BLaER1 (cell line): ENCODE measurements around the gene NFKBIZ.

Source experiments
- H3K27ac ChIP-seq: shearing (Covaris generic); formaldehyde crosslinking; 2 replicates; pipeline ENCODE4 v1.8.1; 2022
- H3K27me3 ChIP-seq: shearing (Covaris generic); formaldehyde crosslinking; 2 replicates; pipeline ENCODE4 v1.8.1; 2022
- H3K36me3 ChIP-seq: shearing (Covaris generic); formaldehyde crosslinking; 2 replicates; pipeline ENCODE4 v1.8.1; 2022
- H3K4me1 ChIP-seq: shearing (Covaris generic); formaldehyde crosslinking; 2 replicates; pipeline ENCODE4 v1.8.1; 2022
- H3K4me2 ChIP-seq: shearing (Covaris generic); formaldehyde crosslinking; 2 replicates; pipeline ENCODE4 v1.8.1; 2022
- H3K4me3 ChIP-seq: shearing (Covaris generic); formaldehyde crosslinking; 2 replicates; pipeline ENCODE4 v1.8.1; 2022
- H3K9ac ChIP-seq: shearing (Covaris generic); formaldehyde crosslinking; 2 replicates; pipeline ENCODE4 v1.8.1; 2022
- H3K9me3 ChIP-seq: shearing (Covaris generic); formaldehyde crosslinking; 2 replicates; pipeline ENCODE4 v1.8.1; 2022
- H4K20me1 ChIP-seq: shearing (Covaris generic); formaldehyde crosslinking; 2 replicates; pipeline ENCODE4 v1.8.1; 2022
- Cebpa-rat ChIP-seq: shearing (Covaris generic); IDR thresholded peaks from 2 replicates; pipeline ENCODE4 v1.8.1; 2022

NFKBIZ gene

GRCh38 chr3:101810022-101810418, 39.3 kb upstream of the NFKBIZ start:
- no peak for TF ChIP-seq Cebpa-rat
- H3K9ac ChIP-seq, result no peak overlapping the region
- no peaks in the 10 kb centered on the region for H3K36me3 ChIP-seq
- H3K27me3 ChIP-seq, result no peaks in the 10 kb centered on the region
- no peaks in the 10 kb centered on the region for H4K20me1 ChIP-seq
- H3K4me1 ChIP-seq, result peaks cover 9% of the 10 kb centered on the region; the same call in 1 of the 2 replicates
- H3K27ac ChIP-seq, result no peak overlapping the region
- H3K9me3 ChIP-seq, result no peaks in the 10 kb centered on the region
- 0 out of 2 replicates have a peak overlapping the region, but pooled peaks have one; percentile 6 for H3K4me2 ChIP-seq
- no peak overlapping the region for H3K4me3 ChIP-seq

GRCh38 chr3:101811875-101812274, 37.4 kb upstream of the NFKBIZ start:
- H3K9ac ChIP-seq, result no peak overlapping the region
- H3K27me3 ChIP-seq, result no peaks in the 10 kb centered on the region
- no peak for TF ChIP-seq Cebpa-rat
- H3K4me3 ChIP-seq, result no peak overlapping the region
- no peaks in the 10 kb centered on the region for H3K9me3 ChIP-seq
- no peaks in the 10 kb centered on the region for H4K20me1 ChIP-seq
- H3K4me2 ChIP-seq, result no peak overlapping the region
- H3K27ac ChIP-seq, result no peak overlapping the region
- no peaks in the 10 kb centered on the region for H3K36me3 ChIP-seq
- H3K4me1 ChIP-seq, result peaks cover 9% of the 10 kb centered on the region; the same call in 1 of the 2 replicates

- Histone ChIP-seq H3K4me2 (no peak overlapping the region), H3K4me1 (peaks cover 9% of the 10 kb centered on the region; the same call in 1 of the 2 replicates), H3K36me3 (peaks cover 9% of the 10 kb centered on the region; the same call in 1 of the 2 replicates), H3K27me3 (no peaks in the 10 kb centered on the region), H4K20me1 (no peaks in the 10 kb centered on the region), H3K27ac (no peak overlapping the region), H3K9me3 (no peaks in the 10 kb centered on the region), H3K9ac (no peak overlapping the region), H3K4me3 (no peak overlapping the region)
- no peak for TF ChIP-seq Cebpa-rat
Observed at GRCh38 chr3:101812895-101813294, 36.4 kb upstream of the NFKBIZ start.

- H3K27ac ChIP-seq, result no peak overlapping the region
- TF ChIP-seq Cebpa-rat, result no peak
Observed at GRCh38 chr3:101813817-101814440, 35.4 kb upstream of the NFKBIZ start.

GRCh38 chr3:101814835-101815234, 34.5 kb upstream of the NFKBIZ start:
- H3K9ac ChIP-seq, result no peak overlapping the region
- peaks cover 9% of the 10 kb centered on the region; the same call in 1 of the 2 replicates for H3K36me3 ChIP-seq
- H3K4me1 ChIP-seq, result peaks cover 3% of the 10 kb centered on the region; the same call in 1 of the 2 replicates
- no peak overlapping the region for H3K27ac ChIP-seq
- no peaks in the 10 kb centered on the region for H3K27me3 ChIP-seq
- no peak overlapping the region for H3K4me2 ChIP-seq
- no peaks in the 10 kb centered on the region for H4K20me1 ChIP-seq
- H3K9me3 ChIP-seq, result no peaks in the 10 kb centered on the region
- no peak overlapping the region for H3K4me3 ChIP-seq
- TF ChIP-seq Cebpa-rat, result no peak

More at GRCh38 chr3:101813817-101814440, 35.4 kb upstream of the NFKBIZ start:
- Histone ChIP-seq H3K36me3 (peaks cover 9% of the 10 kb centered on the region; the same call in 1 of the 2 replicates), H3K4me1 (peaks cover 9% of the 10 kb centered on the region; the same call in 1 of the 2 replicates), H3K9ac (no peak overlapping the region), H3K27me3 (no peaks in the 10 kb centered on the region), H3K4me3 (no peak overlapping the region), H3K9me3 (no peaks in the 10 kb centered on the region), H4K20me1 (no peaks in the 10 kb centered on the region), H3K4me2 (no peak overlapping the region)

GRCh38 chr3:101816215-101817149, 32.8 kb upstream of the NFKBIZ start:
- no peak for TF ChIP-seq Cebpa-rat
- H3K9me3 ChIP-seq, result 0 out of 2 replicates have a peak, but pooled peaks cover 2% of the 10 kb centered on the region
- H3K4me1 ChIP-seq, result no peaks in the 10 kb centered on the region
- H3K9ac ChIP-seq, result no peak overlapping the region
- no peaks in the 10 kb centered on the region for H3K27me3 ChIP-seq
- peaks cover 13% of the 10 kb centered on the region for H3K36me3 ChIP-seq
- no peak overlapping the region for H3K27ac ChIP-seq
- no peaks in the 10 kb centered on the region for H4K20me1 ChIP-seq
- H3K4me2 ChIP-seq, result no peak overlapping the region
- H3K4me3 ChIP-seq, result no peak overlapping the region

GRCh38 chr3:101817992-101818391, 31.3 kb upstream of the NFKBIZ start:
- no peak overlapping the region for H3K4me2 ChIP-seq
- H3K27me3 ChIP-seq, result no peaks in the 10 kb centered on the region
- H3K36me3 ChIP-seq, result peaks cover 17% of the 10 kb centered on the region
- 0 out of 2 replicates have a peak, but pooled peaks cover 4% of the 10 kb centered on the region for H3K9me3 ChIP-seq
- H3K4me3 ChIP-seq, result no peak overlapping the region
- no peak for TF ChIP-seq Cebpa-rat
- H4K20me1 ChIP-seq, result no peaks in the 10 kb centered on the region
- no peak overlapping the region for H3K27ac ChIP-seq
- H3K9ac ChIP-seq, result no peak overlapping the region
- H3K4me1 ChIP-seq, result no peaks in the 10 kb centered on the region

- Histone ChIP-seq H3K27me3 (no peaks in the 10 kb centered on the region), H3K36me3 (peaks cover 17% of the 10 kb centered on the region), H3K4me3 (no peak overlapping the region), H3K9ac (no peak overlapping the region), H3K9me3 (0 out of 2 replicates have a peak, but pooled peaks cover 4% of the 10 kb centered on the region), H4K20me1 (no peaks in the 10 kb centered on the region), H3K27ac (no peak overlapping the region), H3K4me1 (no peaks in the 10 kb centered on the region), H3K4me2 (no peak overlapping the region)
- no peak for TF ChIP-seq Cebpa-rat
Observed at GRCh38 chr3:101819649-101820206, 29.6 kb upstream of the NFKBIZ start.

GRCh38 chr3:101821503-101821902, 27.8 kb upstream of the NFKBIZ start:
- Histone ChIP-seq H3K9ac (no peak overlapping the region), H3K4me2 (no peak overlapping the region), H3K27ac (no peak overlapping the region), H3K27me3 (no peaks in the 10 kb centered on the region), H3K4me3 (no peak overlapping the region), H3K4me1 (peaks cover 6% of the 10 kb centered on the region), H3K9me3 (0 out of 2 replicates have a peak, but pooled peaks cover 4% of the 10 kb centered on the region), H4K20me1 (no peaks in the 10 kb centered on the region), H3K36me3 (peaks cover 17% of the 10 kb centered on the region)
- TF ChIP-seq Cebpa-rat, result no peak
